Activated naive CD4-positive, alpha-beta T cell treated with anti-CD3 and anti-CD28 coated beads for 36 hours (primary cell): ENCODE results near the gene SLC35F3. TPM values are rescaled to one million over a fixed set of nuclear protein-coding genes. Genes with fewer than 3 reads are reported as not detected.

Experiments used
- CTCF ChIA-PET: fragments of 350-600 bp; sonication (Branson Sonifier 250); formaldehyde crosslinking; loops from one replicate; lab custom pipeline; 2021; ENCODE audit warnings: antibody characterized with exemption; lab: Charles Lee
- DNase-seq: peaks from one replicate; pipeline ENCODE4 v3.0.0-alpha.2; 2020
- H3K27ac Mint-ChIP-seq: one replicate; pipeline ENCODE4 v1.8.0; 2021; ENCODE audit warnings: mild to moderate bottlenecking, mixed read lengths
- H3K27me3 Mint-ChIP-seq: one replicate; pipeline ENCODE4 v1.8.0; 2021; ENCODE audit warnings: low read depth, mixed read lengths
- H3K36me3 Mint-ChIP-seq: one replicate; pipeline ENCODE4 v1.8.0; 2021; ENCODE audit warnings: low read depth, mixed read lengths
- H3K4me1 Mint-ChIP-seq: one replicate; pipeline ENCODE4 v1.8.0; 2021; ENCODE audit warnings: low read depth, mixed read lengths
- H3K4me3 Mint-ChIP-seq: one replicate; pipeline ENCODE4 v1.8.0; 2021; ENCODE audit warnings: mild to moderate bottlenecking, moderate library complexity, mixed read lengths
- H3K9me3 Mint-ChIP-seq: one replicate; pipeline ENCODE4 v1.8.0; 2021; ENCODE audit warnings: mixed read lengths
- intact Hi-C: fragments of 100-400 bp; cut with micrococcal nuclease; formaldehyde crosslinking; loops from one replicate; pipeline ENCODE4 v1.15.1; 2023
- total RNA-seq, 2 experiments: library from RNA; stranded (reverse); gene quantifications; one replicate each; pipeline ENCODE4 v1.2.3, GENCODE V29; 2021

The SLC35F3 gene
- not detected for total RNA-seq

DNA sequence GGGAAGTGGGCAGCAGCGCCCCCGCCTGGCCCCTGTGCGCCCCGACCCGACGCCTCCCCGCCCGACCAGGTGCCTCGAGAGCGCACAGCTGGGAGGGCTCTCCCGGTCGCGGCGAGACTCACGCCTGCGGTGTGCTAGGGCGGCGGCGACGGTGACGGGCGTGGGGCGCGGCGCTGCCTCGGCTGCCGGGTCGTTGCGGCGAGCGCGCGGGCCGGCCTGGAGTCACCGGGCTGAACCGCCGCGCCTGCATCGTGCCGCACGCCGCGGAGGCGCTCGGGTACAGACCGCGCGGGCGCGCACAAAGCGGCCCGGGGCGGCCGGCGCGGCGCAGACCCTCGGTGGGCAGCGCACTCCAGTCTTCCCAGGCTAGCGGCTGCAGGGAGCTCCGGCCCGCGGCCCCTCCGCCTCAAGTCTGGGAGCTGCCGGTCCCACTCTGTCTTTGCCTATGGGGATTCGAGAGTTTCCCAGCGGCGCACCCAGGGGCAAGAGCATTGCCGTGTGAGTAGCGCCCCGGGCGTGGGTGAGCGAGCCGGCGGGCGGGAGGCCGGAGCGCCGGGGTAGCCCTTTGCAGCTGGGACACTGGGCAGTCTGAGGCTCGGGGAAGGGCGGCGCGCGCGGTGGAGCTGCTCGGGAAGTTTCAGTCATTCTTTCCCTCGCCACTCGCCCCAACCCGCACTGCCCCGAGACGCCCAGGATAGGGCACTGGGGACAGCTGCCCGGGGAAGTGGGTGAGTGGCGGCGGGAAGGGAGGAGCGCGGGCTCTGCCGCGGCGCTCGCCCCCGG is at the start of gene SLC35F3:
Gene SLC35F3, plus strand, starts transcription at position 44 of the 783 bp plus-strand sequence.
- H3K36me3 Mint-ChIP-seq, result peaks cover 2% of the 10 kb centered on the region
- peak within 1 kb of the TSS; percentile 27 for H3K4me3 Mint-ChIP-seq
- H3K27me3 Mint-ChIP-seq, result peaks cover 58% of the 10 kb centered on the region
- CTCF ChIA-PET, result no interaction called here
- intact Hi-C loops, result no loop called here
- no peak within 1 kb of the TSS for H3K27ac Mint-ChIP-seq
- H3K9me3 Mint-ChIP-seq, result no peaks in the 10 kb centered on the region
- DNase-seq, result no peak
- peaks cover 8% of the 10 kb centered on the region for H3K4me1 Mint-ChIP-seq

- no peak for DNase-seq
- Mint-ChIP-seq H3K27ac (no peak overlapping the region), H3K4me3 (no peak overlapping the region), H3K27me3 (peaks cover 4% of the 10 kb centered on the region), H3K36me3 (no peaks in the 10 kb centered on the region), H3K4me1 (no peaks in the 10 kb centered on the region), H3K9me3 (no peaks in the 10 kb centered on the region)
- intact Hi-C loops, result no loop called here
- CTCF ChIA-PET, result no interaction called here
Measured at GRCh38 chr1:233859446-233859845, 45.0 kb upstream of the SLC35F3 start.

GRCh38 chr1:233863901-233864545 is 40.5 kb upstream of the SLC35F3 start:
- Mint-ChIP-seq H3K4me1 (no peaks in the 10 kb centered on the region), H3K27me3 (peaks cover 4% of the 10 kb centered on the region), H3K4me3 (no peak overlapping the region), H3K36me3 (no peaks in the 10 kb centered on the region), H3K9me3 (peaks cover 21% of the 10 kb centered on the region), H3K27ac (no peak overlapping the region)
- CTCF ChIA-PET, result no interaction called here
- intact Hi-C loops, result no loop called here
- no peak for DNase-seq

- no peak for DNase-seq
- Mint-ChIP-seq H3K27me3 (peaks cover 4% of the 10 kb centered on the region), H3K9me3 (peaks cover 21% of the 10 kb centered on the region), H3K4me3 (no peak overlapping the region), H3K36me3 (no peaks in the 10 kb centered on the region), H3K27ac (no peak overlapping the region), H3K4me1 (no peaks in the 10 kb centered on the region)
- CTCF ChIA-PET, result no interaction called here
- intact Hi-C loops, result no loop called here
Measured at GRCh38 chr1:233864578-233864977, 39.9 kb upstream of the SLC35F3 start.

GRCh38 chr1:233865216-233865615 is 39.3 kb upstream of the SLC35F3 start:
- no peaks in the 10 kb centered on the region for H3K36me3 Mint-ChIP-seq
- peaks cover 21% of the 10 kb centered on the region for H3K9me3 Mint-ChIP-seq
- no peak overlapping the region for H3K27ac Mint-ChIP-seq
- DNase-seq, result no peak
- intact Hi-C loops, result no loop called here
- H3K27me3 Mint-ChIP-seq, result peaks cover 4% of the 10 kb centered on the region
- H3K4me1 Mint-ChIP-seq, result no peaks in the 10 kb centered on the region
- CTCF ChIA-PET, result no interaction called here
- H3K4me3 Mint-ChIP-seq, result no peak overlapping the region

DNA sequence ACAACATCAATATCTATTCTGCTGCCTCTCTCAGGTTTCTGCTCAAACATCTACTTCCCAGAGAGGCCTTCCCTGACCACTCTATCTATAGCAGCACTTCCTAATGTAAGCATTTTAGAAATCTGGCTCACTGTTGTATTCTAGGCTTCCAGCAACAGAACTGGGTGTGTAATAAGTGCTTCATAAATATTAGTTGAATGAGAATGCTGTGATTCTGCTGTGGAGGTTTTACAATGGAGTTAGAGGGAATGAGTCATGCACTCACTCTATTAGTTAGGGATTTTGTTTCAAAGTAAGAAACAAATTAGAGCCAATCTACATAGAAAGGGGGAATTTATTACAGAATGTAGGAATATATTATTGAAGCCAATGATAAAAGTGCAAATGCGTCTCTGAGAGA is 38.6 kb upstream of the SLC35F3 start:
- Mint-ChIP-seq H3K4me3 (no peak overlapping the region), H3K27me3 (peaks cover 4% of the 10 kb centered on the region), H3K4me1 (no peaks in the 10 kb centered on the region), H3K9me3 (peaks cover 21% of the 10 kb centered on the region), H3K36me3 (no peaks in the 10 kb centered on the region), H3K27ac (no peak overlapping the region)
- DNase-seq, result no peak
- CTCF ChIA-PET, result no interaction called here
- intact Hi-C loops, result no loop called here

DNA sequence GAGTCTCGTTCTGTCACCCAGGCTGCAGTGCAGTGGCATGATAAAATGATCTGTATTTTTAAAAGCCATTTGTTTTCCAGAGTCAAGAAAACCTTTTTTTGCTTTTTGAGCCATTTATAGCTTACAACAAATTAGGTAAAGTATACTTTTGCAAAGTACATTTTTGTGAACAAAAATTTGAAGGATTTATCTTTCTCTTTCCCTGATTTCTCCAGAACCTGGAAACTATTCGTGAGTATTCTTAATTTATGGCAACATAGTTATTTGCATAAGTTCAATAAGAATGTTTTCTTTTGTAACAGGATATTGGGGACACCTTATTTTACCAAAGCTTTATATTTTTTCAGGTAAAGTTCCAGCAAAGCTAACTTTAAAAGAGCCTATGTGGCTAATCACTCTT is 37.4 kb upstream of the SLC35F3 start:
- Mint-ChIP-seq H3K36me3 (no peaks in the 10 kb centered on the region), H3K4me3 (no peak overlapping the region), H3K9me3 (peaks cover 21% of the 10 kb centered on the region), H3K27ac (no peak overlapping the region), H3K4me1 (no peaks in the 10 kb centered on the region), H3K27me3 (peaks cover 4% of the 10 kb centered on the region)
- CTCF ChIA-PET, result interaction anchor here (0.7 kb wide), 1 partner anchor 814 kb away, joined by 3 read pairs; no protein-coding TSS in a partner anchor
- intact Hi-C loops, result no loop called here
- DNase-seq, result no peak

GRCh38 chr1:233868461-233868860 is 36.0 kb upstream of the SLC35F3 start:
- Mint-ChIP-seq H3K27ac (no peak overlapping the region), H3K4me1 (no peaks in the 10 kb centered on the region), H3K36me3 (no peaks in the 10 kb centered on the region), H3K4me3 (no peak overlapping the region), H3K9me3 (peaks cover 21% of the 10 kb centered on the region), H3K27me3 (no peaks in the 10 kb centered on the region)
- no peak for DNase-seq
- intact Hi-C loops, result no loop called here
- CTCF ChIA-PET, result no interaction called here

DNA sequence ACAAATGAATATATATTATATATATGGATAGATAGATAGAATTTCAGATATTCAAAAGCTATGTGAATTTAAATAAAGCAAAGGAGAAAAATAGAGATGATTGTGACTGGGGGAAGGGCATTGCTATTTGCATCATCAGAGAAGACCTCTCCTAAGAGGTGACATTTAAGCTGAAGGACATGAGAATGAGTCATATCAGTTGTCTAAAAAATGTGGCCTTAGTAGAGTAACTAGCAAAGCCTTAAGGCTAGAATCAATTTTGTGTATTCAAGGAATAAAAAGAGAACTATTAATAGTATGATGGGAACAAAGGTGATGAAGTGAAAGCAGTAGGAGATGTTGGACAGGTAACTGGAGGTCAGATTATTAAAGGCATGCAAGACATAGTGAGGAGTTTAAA is 34.8 kb upstream of the SLC35F3 start:
- Mint-ChIP-seq H3K36me3 (no peaks in the 10 kb centered on the region), H3K4me1 (no peaks in the 10 kb centered on the region)
- intact Hi-C loops, result no loop called here

DNA sequence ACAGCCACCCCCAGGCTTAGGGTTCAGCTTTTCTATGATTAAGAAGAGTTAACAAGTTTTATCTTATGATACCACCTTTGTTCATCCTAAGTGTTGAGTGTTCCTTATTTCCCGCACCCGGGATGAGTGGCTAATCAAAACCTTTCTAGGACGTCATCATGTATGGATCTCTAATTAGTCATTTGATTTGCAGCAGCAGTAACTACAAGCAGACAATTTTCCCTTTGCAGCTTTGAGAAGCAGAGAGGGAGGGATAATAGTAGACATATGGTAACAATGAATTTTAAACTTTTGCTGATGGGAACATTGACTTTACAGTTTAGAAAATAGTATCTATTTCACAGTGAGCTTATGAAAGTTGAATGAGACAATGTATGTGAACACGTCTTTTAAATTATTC is 30.8 kb upstream of the SLC35F3 start:
- no peak overlapping the region for H3K27ac Mint-ChIP-seq
- DNase-seq, result no peak
- CTCF ChIA-PET, result no interaction called here
- intact Hi-C loops, result no loop called here
- no peak overlapping the region for H3K4me3 Mint-ChIP-seq
- H3K9me3 Mint-ChIP-seq, result no peaks in the 10 kb centered on the region
- H3K27me3 Mint-ChIP-seq, result no peaks in the 10 kb centered on the region
- no peaks in the 10 kb centered on the region for H3K4me1 Mint-ChIP-seq
- H3K36me3 Mint-ChIP-seq, result no peaks in the 10 kb centered on the region

More for the DNA sequence above, 34.8 kb upstream of the SLC35F3 start:
- CTCF ChIA-PET, result no interaction called here
- DNase-seq, result no peak
- H3K9me3 Mint-ChIP-seq, result peaks cover 21% of the 10 kb centered on the region
- no peak overlapping the region for H3K4me3 Mint-ChIP-seq
- no peaks in the 10 kb centered on the region for H3K27me3 Mint-ChIP-seq
- no peak overlapping the region for H3K27ac Mint-ChIP-seq

GRCh38 chr1:233879841-233880240 is 24.6 kb upstream of the SLC35F3 start:
- H3K4me1 Mint-ChIP-seq, result no peaks in the 10 kb centered on the region
- H3K27ac Mint-ChIP-seq, result no peak overlapping the region
- CTCF ChIA-PET, result no interaction called here
- intact Hi-C loops, result no loop called here
- H3K9me3 Mint-ChIP-seq, result peaks cover 7% of the 10 kb centered on the region
- H3K4me3 Mint-ChIP-seq, result no peak overlapping the region
- peaks cover 5% of the 10 kb centered on the region for H3K27me3 Mint-ChIP-seq
- H3K36me3 Mint-ChIP-seq, result no peaks in the 10 kb centered on the region
- no peak for DNase-seq

DNA sequence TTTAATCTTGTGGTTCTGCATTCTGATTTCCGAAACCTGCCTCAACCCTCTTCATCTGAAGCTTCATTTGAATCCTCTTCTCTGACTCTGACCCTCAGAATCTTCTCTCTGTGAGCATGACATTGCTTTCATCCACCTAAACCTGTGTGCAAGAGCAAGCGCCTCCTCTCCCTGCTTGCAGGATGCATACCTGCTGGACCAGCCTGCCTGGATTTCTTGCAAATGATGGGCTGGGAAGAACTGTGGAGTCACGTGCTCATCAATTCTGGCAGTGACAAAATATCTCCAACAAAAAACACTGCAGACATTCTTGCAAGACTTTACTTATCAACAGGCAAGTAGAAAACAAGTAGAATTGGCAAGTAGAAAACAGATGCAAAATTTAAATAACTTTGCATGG is 20.8 kb upstream of the SLC35F3 start:
- H3K4me1 Mint-ChIP-seq, result no peaks in the 10 kb centered on the region
- CTCF ChIA-PET, result no interaction called here
- no peak overlapping the region for H3K4me3 Mint-ChIP-seq
- intact Hi-C loops, result no loop called here
- no peak overlapping the region for H3K27ac Mint-ChIP-seq
- peaks cover 6% of the 10 kb centered on the region for H3K27me3 Mint-ChIP-seq
- DNase-seq, result no peak
- H3K9me3 Mint-ChIP-seq, result peaks cover 7% of the 10 kb centered on the region
- no peaks in the 10 kb centered on the region for H3K36me3 Mint-ChIP-seq
